Astrocyte (in vitro differentiated cells and primary cell): ENCODE data around the gene DCAF4L1.

ENCODE experiments used
- EZH2 ChIP-seq: IDR thresholded peaks from 2 replicates; pipeline ENCODE4 v1.6.1; 2012; ENCODE audit warnings: mild to moderate bottlenecking, low read length, inconsistent platforms; ENCODE audit not compliant: insufficient read depth
- TF ChIP-seq, protein P1 (sequence below): IDR thresholded peaks from 2 replicates; pipeline ENCODE4 v1.5.1; 2011; ENCODE audit warnings: low read depth, mild to moderate bottlenecking, inconsistent platforms, low read length, moderate library complexity; ENCODE audit not compliant: insufficient read depth

GRCh38 chr4:41964401-41964800 is 17.2 kb upstream of the DCAF4L1 start:
- TF ChIP-seq, protein P1, sequence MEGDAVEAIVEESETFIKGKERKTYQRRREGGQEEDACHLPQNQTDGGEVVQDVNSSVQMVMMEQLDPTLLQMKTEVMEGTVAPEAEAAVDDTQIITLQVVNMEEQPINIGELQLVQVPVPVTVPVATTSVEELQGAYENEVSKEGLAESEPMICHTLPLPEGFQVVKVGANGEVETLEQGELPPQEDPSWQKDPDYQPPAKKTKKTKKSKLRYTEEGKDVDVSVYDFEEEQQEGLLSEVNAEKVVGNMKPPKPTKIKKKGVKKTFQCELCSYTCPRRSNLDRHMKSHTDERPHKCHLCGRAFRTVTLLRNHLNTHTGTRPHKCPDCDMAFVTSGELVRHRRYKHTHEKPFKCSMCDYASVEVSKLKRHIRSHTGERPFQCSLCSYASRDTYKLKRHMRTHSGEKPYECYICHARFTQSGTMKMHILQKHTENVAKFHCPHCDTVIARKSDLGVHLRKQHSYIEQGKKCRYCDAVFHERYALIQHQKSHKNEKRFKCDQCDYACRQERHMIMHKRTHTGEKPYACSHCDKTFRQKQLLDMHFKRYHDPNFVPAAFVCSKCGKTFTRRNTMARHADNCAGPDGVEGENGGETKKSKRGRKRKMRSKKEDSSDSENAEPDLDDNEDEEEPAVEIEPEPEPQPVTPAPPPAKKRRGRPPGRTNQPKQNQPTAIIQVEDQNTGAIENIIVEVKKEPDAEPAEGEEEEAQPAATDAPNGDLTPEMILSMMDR, result no peak
- no peak for TF ChIP-seq EZH2
